Fibroblast of skin of abdomen (primary cell): ENCODE results near the gene FLT1.

Experiments used
- DNase-seq: peaks from one replicate; pipeline ENCODE4 v3.0.0-alpha.2; 2013

The FLT1 gene

GRCh38 chr13:28379371-28380083 lies 115.4 kb downstream of the FLT1 start:
- DNase-seq, result no peak

GRCh38 chr13:28376604-28377003 lies 118.3 kb downstream of the FLT1 start:
- no peak for DNase-seq

GRCh38 chr13:28375250-28375930 lies 119.5 kb downstream of the FLT1 start:
- DNase-seq, result no peak

GRCh38 chr13:28373810-28374209 lies 121.1 kb downstream of the FLT1 start:
- DNase-seq, result no peak

- DNase-seq, result no peak
Observed at GRCh38 chr13:28370448-28370847, 124.5 kb downstream of the FLT1 start.

- no peak for DNase-seq
Observed at GRCh38 chr13:28358708-28359107, 136.2 kb downstream of the FLT1 start.

GRCh38 chr13:28357911-28358433 lies 137.0 kb downstream of the FLT1 start:
- DNase-seq, result no peak

- no peak for DNase-seq
Observed at GRCh38 chr13:28357247-28357825, 137.6 kb downstream of the FLT1 start.

- DNase-seq, result peak; percentile 74
Observed at GRCh38 chr13:28356561-28357021, 138.3 kb downstream of the FLT1 start.

GRCh38 chr13:28355822-28356371 lies 139.0 kb downstream of the FLT1 start:
- peak; percentile 89 for DNase-seq

GRCh38 chr13:28355046-28355821 lies 139.7 kb downstream of the FLT1 start:
- no peak for DNase-seq

- DNase-seq, result no peak
Observed at GRCh38 chr13:28353679-28354078, 141.2 kb downstream of the FLT1 start.

- DNase-seq, result no peak
Observed at GRCh38 chr13:28349907-28350654, 144.8 kb downstream of the FLT1 start.

GRCh38 chr13:28349371-28349770 lies 145.6 kb downstream of the FLT1 start:
- peak; percentile 79 for DNase-seq

GRCh38 chr13:28347456-28348371 lies 147.2 kb downstream of the FLT1 start:
- DNase-seq, result peak; percentile 44

GRCh38 chr13:28346154-28346553 lies 148.8 kb downstream of the FLT1 start:
- DNase-seq, result peak; percentile 73

- no peak for DNase-seq
Observed at GRCh38 chr13:28344163-28344562, 150.8 kb downstream of the FLT1 start.

- no peak for DNase-seq
Observed at GRCh38 chr13:28342251-28342650, 152.7 kb downstream of the FLT1 start.

GRCh38 chr13:28340272-28340793 lies 154.6 kb downstream of the FLT1 start:
- DNase-seq, result peak; percentile 88

- DNase-seq, result peak; percentile 75
Observed at GRCh38 chr13:28339419-28339818, 155.5 kb downstream of the FLT1 start.
